GM12891 (cell line): ENCODE measurements around the gene C4A.

Experiments
- POLR2A ChIP-seq: IDR thresholded peaks from 2 replicates; pipeline ENCODE4 v1.6.1; 2011; ENCODE audit warnings: low read depth, low read length, control low read depth
- POLR2AphosphoS5 ChIP-seq: IDR thresholded peaks from 2 replicates; pipeline ENCODE4 v1.6.1; 2011; ENCODE audit warnings: low read depth, low read length, control low read depth
- TAF1 ChIP-seq: IDR thresholded peaks from 2 replicates; pipeline ENCODE4 v1.6.1; 2011; ENCODE audit warnings: low read depth, low read length, control low read depth

DNA sequence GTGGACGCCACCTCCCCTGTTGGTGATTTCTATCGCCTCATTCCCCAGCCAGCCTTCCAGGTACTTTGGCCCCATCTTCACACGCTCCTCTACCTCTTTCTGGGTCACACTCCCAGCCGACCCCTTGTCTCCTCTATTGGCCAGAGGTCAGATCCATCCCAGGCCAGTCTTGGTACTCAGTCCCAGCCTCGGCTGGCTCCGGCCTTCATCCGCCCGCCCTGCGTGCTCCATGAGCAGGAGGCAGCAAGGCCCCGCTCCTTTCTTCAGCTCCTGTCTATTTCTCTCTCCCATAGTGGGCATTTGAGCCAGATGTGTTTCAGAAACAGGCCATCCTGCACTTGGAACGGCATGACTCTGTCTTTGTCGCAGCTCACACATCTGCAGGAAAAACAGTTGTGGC is 20.2 kb upstream of the C4A start:
- no peak for TF ChIP-seq TAF1
- TF ChIP-seq POLR2A = no peak
- no peak for TF ChIP-seq POLR2AphosphoS5
